ENCODE measurements around the gene CDK5RAP1. TPM values are rescaled to one million over a fixed set of nuclear protein-coding genes. Genes with fewer than 3 reads are reported as not detected.

CDK5RAP1 gene
- total and polyA plus RNA-seq, 8 donors = 12.0 to 38.7 (median 19.6) TPM

- 78 to 94% (median 89%) methylated on average over 8 of the region's 8 CpGs for WGBS, 5 donors
- H3K36me3 ChIP-seq = peaks cover 23 to 98% (median 88%) of the 10 kb centered on the region in 4 donors
- intact Hi-C loops (cut with DNase I; ENCODE audit: low total_unique reads) = no loop called here
Observed at GRCh38 chr20:33370291-33370690, 31.0 kb downstream of the CDK5RAP1 start.

GRCh38 chr20:33362898-33363297, 38.4 kb downstream of the CDK5RAP1 start:
- TF ChIP-seq POLR2AphosphoS5 (IDR thresholded peaks at IDR 0.05) (no peak), EP300 (IDR thresholded peaks at IDR 0.05) (no peak), POLR2A (IDR thresholded peaks at IDR 0.05) (no peak), CTCF (IDR thresholded peaks at IDR 0.05) (no peak)
- H3K36me3 ChIP-seq = peaks cover 49 to 100% (median 100%) of the 10 kb centered on the region in 4 donors
- H3K9me3 ChIP-seq = no peaks in the 10 kb centered on the region
- 71 to 85% (median 80%) methylated on average over 1 of the region's 1 CpG for WGBS, 5 donors
- H3K4me1 ChIP-seq = peaks cover 0 to 12% (median 3%) of the 10 kb centered on the region in 4 donors
- no peak for DNase-seq
- H3K4me3 ChIP-seq = no peak overlapping the region
- H3K27me3 ChIP-seq = no peaks in the 10 kb centered on the region
- no peak overlapping the region for H3K27ac ChIP-seq
- intact Hi-C loops (cut with DNase I; ENCODE audit: low total_unique reads) = no loop called here

More at GRCh38 chr20:33370291-33370690, 31.0 kb downstream of the CDK5RAP1 start:
- peaks cover 8 to 37% (median 21%) of the 10 kb centered on the region in 4 donors for H3K4me1 ChIP-seq
- H3K27ac ChIP-seq = peak overlapping the region in 3 of 5 donors; percentile 17 to 69 (median 47)
- H3K9me3 ChIP-seq = no peaks in the 10 kb centered on the region
- no peak overlapping the region for H3K4me3 ChIP-seq
- DNase-seq = peak; percentile 29 to 33
- H3K27me3 ChIP-seq = no peaks in the 10 kb centered on the region
- TF ChIP-seq EP300 (IDR thresholded peaks at IDR 0.05) (no peak), POLR2A (IDR thresholded peaks at IDR 0.05) (no peak)

GRCh38 chr20:33359399-33360261, 41.7 kb downstream of the CDK5RAP1 start:
- intact Hi-C loops (cut with DNase I; ENCODE audit: low total_unique reads) = no loop called here
- H3K4me1 ChIP-seq = peaks cover 0 to 12% (median 3%) of the 10 kb centered on the region in 4 donors
- H3K9me3 ChIP-seq = no peaks in the 10 kb centered on the region
- peaks cover 29 to 97% (median 95%) of the 10 kb centered on the region in 4 donors for H3K36me3 ChIP-seq
- H3K4me3 ChIP-seq = no peak overlapping the region
- 45 to 67% (median 52%) methylated on average over 8 of the region's 8 CpGs for WGBS, 5 donors
- no peak overlapping the region for H3K27ac ChIP-seq
- no peaks in the 10 kb centered on the region for H3K27me3 ChIP-seq
- peak in 1 of 2 donors; percentile 10 for DNase-seq
- TF ChIP-seq POLR2AphosphoS5 (IDR thresholded peaks at IDR 0.05) (no peak), POLR2A (IDR thresholded peaks at IDR 0.05) (no peak)

- intact Hi-C loops (cut with DNase I; ENCODE audit: low total_unique reads) = no loop called here
- Histone ChIP-seq H3K27me3 (no peaks in the 10 kb centered on the region), H3K9me3 (no peaks in the 10 kb centered on the region), H3K36me3 (peaks cover 5 to 92% (median 73%) of the 10 kb centered on the region in 4 donors), H3K4me3 (no peak overlapping the region), H3K27ac (no peak overlapping the region), H3K4me1 (no peaks in the 10 kb centered on the region)
- DNase-seq = no peak
- TF ChIP-seq POLR2A (IDR thresholded peaks at IDR 0.05) (no peak), CTCF (IDR thresholded peaks at IDR 0.05) (no peak), POLR2AphosphoS5 (IDR thresholded peaks at IDR 0.05) (no peak), EP300 (IDR thresholded peaks at IDR 0.05) (no peak)
- WGBS, 5 donors = 92 to 96% (median 96%) methylated on average over 4 of the region's 4 CpGs
Observed at GRCh38 chr20:33353013-33353402, 48.3 kb downstream of the CDK5RAP1 start.

GRCh38 chr20:33352258-33353012, 48.9 kb downstream of the CDK5RAP1 start:
- no peak for DNase-seq
- H3K4me1 ChIP-seq = no peaks in the 10 kb centered on the region
- no peaks in the 10 kb centered on the region for H3K27me3 ChIP-seq
- H3K9me3 ChIP-seq = no peaks in the 10 kb centered on the region
- 82 to 91% (median 85%) methylated on average over 14 to 16 of the region's 16 CpGs for WGBS, 5 donors
- no peak overlapping the region for H3K4me3 ChIP-seq
- no peak for TF ChIP-seq POLR2A (IDR thresholded peaks at IDR 0.05)
- TF ChIP-seq CTCF (IDR thresholded peaks at IDR 0.05) = no peak
- TF ChIP-seq EP300 (IDR thresholded peaks at IDR 0.05) = no peak
- TF ChIP-seq POLR2AphosphoS5 (IDR thresholded peaks at IDR 0.05) = no peak
- no peak overlapping the region for H3K27ac ChIP-seq
- intact Hi-C loops (cut with DNase I; ENCODE audit: low total_unique reads) = no loop called here
- peaks cover 5 to 93% (median 68%) of the 10 kb centered on the region in 4 donors for H3K36me3 ChIP-seq
